GM21737 (cell line): Measurements from ENCODE around the gene CENPP.

Experiments
- ATAC-seq: cut with Tn5 transposase; IDR thresholded peaks from one replicate; pipeline ENCODE4 v1.9.1; 2021; ENCODE audit warnings: mild to moderate bottlenecking, moderate library complexity; ENCODE audit not compliant: unreplicated experiment

CENPP gene

GRCh38 chr9:92325269-92325990 lies at the start of gene CENPP, which contains the start of gene NOL8:
TSS of gene CENPP (plus strand) at chr9:92325953.
TSS of gene NOL8 (minus strand) at chr9:92325350. CDS start at chr9:92324161, 1,189 bp downstream.
- ATAC-seq, result peak; percentile 88

- ATAC-seq, result no peak
Measured at GRCh38 chr9:92276331-92277032, 49.3 kb upstream of the CENPP start.

GRCh38 chr9:92278110-92278509 lies 47.6 kb upstream of the CENPP start:
- ATAC-seq, result no peak

- no peak for ATAC-seq
Measured at GRCh38 chr9:92279302-92279701, 46.5 kb upstream of the CENPP start.

- no peak for ATAC-seq
Measured at GRCh38 chr9:92289708-92290390, 35.9 kb upstream of the CENPP start.

- no peak for ATAC-seq
Measured at GRCh38 chr9:92290785-92291429, 34.8 kb upstream of the CENPP start.

- ATAC-seq, result no peak
Measured at GRCh38 chr9:92291577-92291976, 34.2 kb upstream of the CENPP start.

GRCh38 chr9:92292338-92293074 lies 33.2 kb upstream of the CENPP start:
- ATAC-seq, result no peak

- no peak for ATAC-seq
Measured at GRCh38 chr9:92293075-92293354, 32.7 kb upstream of the CENPP start.

GRCh38 chr9:92293452-92294296 lies 32.1 kb upstream of the CENPP start, which contains the start of gene IARS1:
TSS of gene IARS1 (minus strand) at chr9:92293697. CDS start at chr9:92289419, 4,278 bp downstream.
- peak; percentile 92 for ATAC-seq

- no peak for ATAC-seq
Measured at GRCh38 chr9:92294297-92294676, 31.5 kb upstream of the CENPP start.

- no peak for ATAC-seq
Measured at GRCh38 chr9:92295240-92295790, 30.4 kb upstream of the CENPP start.

GRCh38 chr9:92295827-92296258 lies 29.9 kb upstream of the CENPP start:
- ATAC-seq, result no peak

GRCh38 chr9:92297611-92298010 lies 28.1 kb upstream of the CENPP start:
- no peak for ATAC-seq

- ATAC-seq, result no peak
Measured at GRCh38 chr9:92298036-92298435, 27.7 kb upstream of the CENPP start.

GRCh38 chr9:92299116-92299515 lies 26.6 kb upstream of the CENPP start:
- no peak for ATAC-seq

GRCh38 chr9:92300936-92301335 lies 24.8 kb upstream of the CENPP start:
- ATAC-seq, result no peak

GRCh38 chr9:92308893-92309292 lies 16.9 kb upstream of the CENPP start:
- peak; percentile 55 for ATAC-seq

GRCh38 chr9:92310562-92310961 lies 15.2 kb upstream of the CENPP start:
- no peak for ATAC-seq
